Hepatocyte (in vitro differentiated cells): ENCODE data around the gene BRIP1. TPM values are rescaled to one million over a fixed set of nuclear protein-coding genes. Genes with fewer than 3 reads are reported as not detected.
"Not testable (repeated sequence)": the region's sequence is repeated elsewhere in the genome, so short reads cannot be mapped to it uniquely, and the experiment has no call there.

Experiments used
- DNase-seq: peaks from one replicate; pipeline ENCODE4 v3.0.0-alpha.2; 2016; ENCODE audit warnings: low spot score
- H2AFZ ChIP-seq: fragments of 200-600 bp; sonication (generic); 2 replicates; pipeline ENCODE4 v1.6.0; 2016; ENCODE audit warnings: antibody characterized with exemption, mild to moderate bottlenecking
- H3K27ac ChIP-seq: fragments of 200-600 bp; sonication (generic); 2 replicates; pipeline ENCODE4 v1.5.1; 2016; ENCODE audit warnings: mild to moderate bottlenecking
- H3K27me3 ChIP-seq: fragments of 200-600 bp; sonication (generic); 2 replicates; pipeline ENCODE4 v1.6.1; 2016
- H3K36me3 ChIP-seq: fragments of 200-600 bp; sonication (generic); replicated peaks from 2 replicates; pipeline ENCODE4 v1.5.1; 2016; ENCODE audit warnings: low read depth; ENCODE audit not compliant: insufficient read depth
- H3K4me1 ChIP-seq: fragments of 200-600 bp; sonication (generic); 2 replicates; pipeline ENCODE4 v1.5.1; 2016; ENCODE audit warnings: mild to moderate bottlenecking, moderate library complexity; ENCODE audit not compliant: insufficient read depth
- H3K4me2 ChIP-seq: fragments of 200-600 bp; sonication (generic); 2 replicates; pipeline ENCODE4 v1.6.0; 2016
- H3K4me3 ChIP-seq: fragments of 200-600 bp; sonication (generic); 2 replicates; pipeline ENCODE4 v1.5.1; 2016; ENCODE audit warnings: mild to moderate bottlenecking
- H3K79me2 ChIP-seq: fragments of 200-600 bp; sonication (generic); 2 replicates; pipeline ENCODE4 v1.6.0; 2017; ENCODE audit warnings: mild to moderate bottlenecking
- H3K9me2 ChIP-seq: fragments of 200-600 bp; sonication (generic); replicated peaks from 2 replicates; pipeline ENCODE4 v1.6.0; 2017; ENCODE audit warnings: mild to moderate bottlenecking; ENCODE audit not compliant: insufficient read depth
- H3K9me3 ChIP-seq: fragments of 200-600 bp; sonication (generic); 2 replicates; pipeline ENCODE4 v1.5.1; 2016; ENCODE audit warnings: low read depth, mild to moderate bottlenecking
- H4K20me1 ChIP-seq: fragments of 200-600 bp; sonication (generic); 2 replicates; pipeline ENCODE4 v1.6.0; 2016; ENCODE audit warnings: mild to moderate bottlenecking; ENCODE audit not compliant: insufficient read depth, poor library complexity, severe bottlenecking
- EZH2 ChIP-seq: fragments of 200-600 bp; sonication (generic); IDR thresholded peaks from 2 replicates; pipeline ENCODE4 v1.6.1; 2016; ENCODE audit warnings: antibody characterized with exemption, mild to moderate bottlenecking, borderline replicate concordance
- EZH2phosphoT487 ChIP-seq: fragments of 200-600 bp; sonication (generic); IDR thresholded peaks from one replicate; pipeline ENCODE4 v1.6.1; 2018; ENCODE audit warnings: antibody characterized with exemption, mild to moderate bottlenecking, low read depth, moderate library complexity; ENCODE audit not compliant: unreplicated experiment, severe bottlenecking
- WGBS: methylation state at CpG from one replicate; pipeline ENCODE4 v1.1.6; 2016; ENCODE audit warnings: low lambda C conversion rate; ENCODE audit errors: missing lambda C conversion rate; 5-methylcytosine and 5-hydroxymethylcytosine counted together
- polyA plus RNA-seq: library from polyadenylated mRNA; unstranded; fragments of >200 nt; fragmentation: Nextera tagmentation; extraction: Ambion mirVana; gene quantifications from 2 replicates; pipeline ENCODE4 v1.2.1, GENCODE V29; 2016
- total RNA-seq: library from RNA; depleted of rRNA; stranded (reverse); fragments of >200 nt; gene quantifications from 2 replicates; pipeline ENCODE4 v1.2.3, GENCODE V29; 2014
- TF ChIP-seq, protein P1 (sequence below): fragments of 200-600 bp; sonication (generic); IDR thresholded peaks from 2 replicates; pipeline ENCODE4 v1.5.1; 2016; ENCODE audit warnings: antibody characterized with exemption, mild to moderate bottlenecking; ENCODE audit not compliant: poor library complexity

BRIP1 gene
- total and polyA plus RNA-seq, 2 experiments from 2014 or later: 0.50 to 4.0 TPM

DNA sequence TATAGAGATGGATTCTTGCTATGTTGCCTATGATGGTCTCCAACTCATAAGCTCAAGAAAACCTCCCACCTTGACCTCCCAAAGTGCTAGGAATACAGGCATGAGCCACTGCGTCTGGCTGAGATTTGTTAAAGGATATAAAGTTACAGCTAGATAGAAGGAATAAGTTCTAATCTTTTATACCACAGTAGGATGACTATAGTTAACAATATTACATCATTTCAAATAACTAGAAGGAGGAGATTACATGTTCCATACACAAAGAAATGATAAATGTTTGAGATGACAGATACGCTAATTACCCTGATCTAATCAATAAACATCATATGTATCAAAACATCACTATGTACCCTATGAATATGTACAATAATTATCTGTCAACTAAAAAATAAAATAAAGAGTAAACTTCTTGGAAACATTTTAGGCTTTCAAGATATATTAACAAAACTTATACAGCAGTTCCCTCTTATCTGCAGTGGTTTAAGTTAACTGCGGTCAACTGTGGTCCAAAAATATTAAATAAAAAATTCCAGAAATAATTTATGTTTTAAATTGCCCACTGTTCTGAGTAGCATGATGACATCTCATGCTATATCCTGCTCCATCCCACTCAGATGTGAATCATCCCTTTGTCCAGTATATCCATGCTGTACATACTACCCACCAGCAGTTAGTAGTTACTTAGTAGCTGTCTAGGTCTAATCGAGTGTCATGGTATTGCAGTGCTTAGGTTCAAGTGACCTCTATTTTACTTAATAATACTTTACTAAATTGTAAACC is 143.1 kb downstream of the BRIP1 start:
- Histone ChIP-seq H3K36me3 (no peaks in the 10 kb centered on the region), H3K9me2 (no peaks in the 10 kb centered on the region), H3K79me2 (no peaks in the 10 kb centered on the region), H3K27me3 (no peaks in the 10 kb centered on the region), H3K4me1 (no peaks in the 10 kb centered on the region), H3K9me3 (peaks cover 9% of the 10 kb centered on the region), H4K20me1 (no peaks in the 10 kb centered on the region), H3K27ac (no peak overlapping the region), H3K4me3 (no peak overlapping the region), H2AFZ (no peak overlapping the region), H3K4me2 (no peak overlapping the region)
- 91% methylated on average over 4 of the region's 4 CpGs for WGBS
- no peak for TF ChIP-seq EZH2phosphoT487
- TF ChIP-seq EZH2: no peak
- TF ChIP-seq, protein P1, sequence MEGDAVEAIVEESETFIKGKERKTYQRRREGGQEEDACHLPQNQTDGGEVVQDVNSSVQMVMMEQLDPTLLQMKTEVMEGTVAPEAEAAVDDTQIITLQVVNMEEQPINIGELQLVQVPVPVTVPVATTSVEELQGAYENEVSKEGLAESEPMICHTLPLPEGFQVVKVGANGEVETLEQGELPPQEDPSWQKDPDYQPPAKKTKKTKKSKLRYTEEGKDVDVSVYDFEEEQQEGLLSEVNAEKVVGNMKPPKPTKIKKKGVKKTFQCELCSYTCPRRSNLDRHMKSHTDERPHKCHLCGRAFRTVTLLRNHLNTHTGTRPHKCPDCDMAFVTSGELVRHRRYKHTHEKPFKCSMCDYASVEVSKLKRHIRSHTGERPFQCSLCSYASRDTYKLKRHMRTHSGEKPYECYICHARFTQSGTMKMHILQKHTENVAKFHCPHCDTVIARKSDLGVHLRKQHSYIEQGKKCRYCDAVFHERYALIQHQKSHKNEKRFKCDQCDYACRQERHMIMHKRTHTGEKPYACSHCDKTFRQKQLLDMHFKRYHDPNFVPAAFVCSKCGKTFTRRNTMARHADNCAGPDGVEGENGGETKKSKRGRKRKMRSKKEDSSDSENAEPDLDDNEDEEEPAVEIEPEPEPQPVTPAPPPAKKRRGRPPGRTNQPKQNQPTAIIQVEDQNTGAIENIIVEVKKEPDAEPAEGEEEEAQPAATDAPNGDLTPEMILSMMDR: no peak
- no peak for DNase-seq

DNA sequence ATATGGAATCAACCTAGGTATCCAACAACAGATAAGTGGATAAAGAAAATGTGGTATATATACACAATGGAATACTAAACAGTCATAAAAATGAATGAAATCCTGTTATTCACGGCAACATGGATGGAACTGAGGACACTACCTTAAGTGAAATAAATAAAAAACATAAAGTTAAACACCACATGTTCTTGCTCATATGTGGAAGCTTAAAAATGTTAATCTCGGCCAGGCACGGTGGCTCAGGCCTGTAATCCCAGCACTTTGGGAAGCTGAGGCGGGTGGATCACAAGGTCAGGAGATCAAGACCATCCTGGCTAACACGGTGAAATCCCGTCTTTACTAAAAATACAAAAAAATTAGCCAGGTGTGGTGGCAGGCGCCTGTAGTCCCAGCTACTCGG is 144.1 kb downstream of the BRIP1 start:
- DNase-seq, H3K4me2 ChIP-seq, H3K9me2 ChIP-seq, H3K4me3 ChIP-seq, H3K27me3 ChIP-seq, H3K9me3 ChIP-seq, H3K36me3 ChIP-seq, H3K27ac ChIP-seq, H3K79me2 ChIP-seq, H4K20me1 ChIP-seq, H3K4me1 ChIP-seq, H2AFZ ChIP-seq: not testable (repeated sequence)
- WGBS: 97% methylated on average over 8 of the region's 8 CpGs

GRCh38 chr17:61718022-61718421 is 145.3 kb downstream of the BRIP1 start:
- no peaks in the 10 kb centered on the region for H3K9me2 ChIP-seq
- peaks cover 9% of the 10 kb centered on the region for H3K9me3 ChIP-seq
- H2AFZ ChIP-seq: no peak overlapping the region
- H3K79me2 ChIP-seq: no peaks in the 10 kb centered on the region
- TF ChIP-seq EZH2 (no peak), EZH2phosphoT487 (no peak)
- TF ChIP-seq, protein P1: no peak
- H3K36me3 ChIP-seq: no peaks in the 10 kb centered on the region
- no peaks in the 10 kb centered on the region for H4K20me1 ChIP-seq
- no peak overlapping the region for H3K4me2 ChIP-seq
- no peak for DNase-seq
- H3K4me1 ChIP-seq: no peaks in the 10 kb centered on the region
- no peak overlapping the region for H3K4me3 ChIP-seq
- no peaks in the 10 kb centered on the region for H3K27me3 ChIP-seq
- H3K27ac ChIP-seq: no peak overlapping the region

GRCh38 chr17:61717352-61717751 is 146.0 kb downstream of the BRIP1 start:
- Histone ChIP-seq H4K20me1 (no peaks in the 10 kb centered on the region), H3K27me3 (no peaks in the 10 kb centered on the region), H3K27ac (no peak overlapping the region), H3K79me2 (no peaks in the 10 kb centered on the region), H2AFZ (no peak overlapping the region), H3K9me2 (no peaks in the 10 kb centered on the region), H3K4me1 (no peaks in the 10 kb centered on the region), H3K36me3 (no peaks in the 10 kb centered on the region), H3K9me3 (peaks cover 9% of the 10 kb centered on the region), H3K4me3 (no peak overlapping the region), H3K4me2 (no peak overlapping the region)
- no peak for DNase-seq
- TF ChIP-seq EZH2phosphoT487: no peak
- TF ChIP-seq, protein P1: no peak
- TF ChIP-seq EZH2: no peak
- WGBS: 97% methylated on average over 4 of the region's 4 CpGs
